H9 (cell line): ENCODE measurements around the gene PCGF3. TPM values are rescaled to one million over a fixed set of nuclear protein-coding genes. Genes with fewer than 3 reads are reported as not detected.

Source experiments
- DNase-seq: peaks from one replicate; pipeline ENCODE4 v3.0.0-alpha.2; 2017
- H2AFZ ChIP-seq: one replicate; pipeline ENCODE4 v1.6.1; 2013; ENCODE audit warnings: mild to moderate bottlenecking, low read length, control low read depth, moderate library complexity
- H2AK5ac ChIP-seq: 2 replicates; pipeline ENCODE4 v1.6.1; 2013; ENCODE audit warnings: low read length, control low read depth, mixed read lengths; ENCODE audit not compliant: insufficient read length
- H2BK120ac ChIP-seq: one replicate; pipeline ENCODE4 v1.6.1; 2013; ENCODE audit warnings: low read depth, mild to moderate bottlenecking, low read length, control low read depth, inconsistent platforms; ENCODE audit not compliant: poor library complexity, severe bottlenecking
- H2BK12ac ChIP-seq: 2 replicates; pipeline ENCODE4 v1.6.1; 2013; ENCODE audit warnings: low read length, control low read depth, mixed read lengths, low read depth; ENCODE audit not compliant: insufficient read length
- H2BK15ac ChIP-seq: 2 replicates; pipeline ENCODE4 v1.6.1; 2013; ENCODE audit warnings: low read depth, low read length, control low read depth
- H2BK20ac ChIP-seq: one replicate; pipeline ENCODE4 v1.6.1; 2013; ENCODE audit warnings: low read depth, mild to moderate bottlenecking, low read length, control low read depth, inconsistent platforms; ENCODE audit not compliant: poor library complexity, severe bottlenecking
- H2BK5ac ChIP-seq: 2 replicates; pipeline ENCODE4 v1.6.1; 2013; ENCODE audit warnings: low read length, control low read depth, mixed read lengths; ENCODE audit not compliant: insufficient read length
- H3K14ac ChIP-seq: 2 replicates; pipeline ENCODE4 v1.6.1; 2013; ENCODE audit warnings: low read length, control low read depth; ENCODE audit not compliant: insufficient read depth
- H3K18ac ChIP-seq: 2 replicates; pipeline ENCODE4 v1.6.1; 2013; ENCODE audit warnings: low read depth, mild to moderate bottlenecking, mixed read lengths, low read length, control low read depth; ENCODE audit not compliant: insufficient read length
- H3K23ac ChIP-seq: 2 replicates; pipeline ENCODE4 v1.6.1; 2013; ENCODE audit warnings: low read length, control low read depth, mixed read lengths, low read depth; ENCODE audit not compliant: insufficient read length
- H3K23me2 ChIP-seq: 2 replicates; pipeline ENCODE4 v1.6.1; 2013; ENCODE audit warnings: low read depth, mild to moderate bottlenecking, mixed read lengths, low read length, control low read depth; ENCODE audit not compliant: insufficient read length, poor library complexity, severe bottlenecking
- H3K27ac ChIP-seq: 2 replicates; pipeline ENCODE4 v1.5.1; 2013; ENCODE audit warnings: low read length, control low read depth, mixed read lengths, low read depth; ENCODE audit not compliant: insufficient read length
- H3K27me3 ChIP-seq: 2 replicates; pipeline ENCODE4 v1.6.1; 2013; ENCODE audit warnings: low read length, control low read depth, inconsistent platforms; ENCODE audit not compliant: insufficient read depth
- H3K4ac ChIP-seq: 2 replicates; pipeline ENCODE4 v1.6.1; 2013; ENCODE audit warnings: low read depth, mild to moderate bottlenecking, control low read depth, inconsistent platforms, low read length, moderate library complexity
- H3K4me1 ChIP-seq: 2 replicates; pipeline ENCODE4 v1.6.1; 2013; ENCODE audit warnings: low read length, control low read depth, inconsistent platforms; ENCODE audit not compliant: insufficient read depth
- H3K4me2 ChIP-seq: 2 replicates; pipeline ENCODE4 v1.6.1; 2013; ENCODE audit warnings: low read length, control low read depth, mixed read lengths; ENCODE audit not compliant: insufficient read length, insufficient read depth
- H3K56ac ChIP-seq: 2 replicates; pipeline ENCODE4 v1.6.1; 2013; ENCODE audit warnings: low read depth, mild to moderate bottlenecking, mixed read lengths, low read length, control low read depth; ENCODE audit not compliant: insufficient read length
- H3K79me1 ChIP-seq: 2 replicates; pipeline ENCODE4 v1.6.1; 2013; ENCODE audit warnings: low read depth, mild to moderate bottlenecking, moderate library complexity, low read length, control low read depth, inconsistent platforms; ENCODE audit not compliant: insufficient read depth, poor library complexity, severe bottlenecking
- H3K79me2 ChIP-seq: 2 replicates; pipeline ENCODE4 v1.6.1; 2013; ENCODE audit warnings: low read length, control low read depth, inconsistent platforms; ENCODE audit not compliant: insufficient read depth
- H3K9ac ChIP-seq: 2 replicates; pipeline ENCODE4 v1.6.1; 2013; ENCODE audit warnings: low read length, control low read depth, mixed read lengths; ENCODE audit not compliant: insufficient read length; ENCODE audit errors: extremely low read depth
- H3K9me3 ChIP-seq: one replicate; pipeline ENCODE4 v1.6.1; 2013; ENCODE audit warnings: low read depth, low read length, inconsistent platforms; ENCODE audit not compliant: control insufficient read depth
- H3T11ph ChIP-seq: one replicate; pipeline ENCODE4 v1.6.1; 2013; ENCODE audit warnings: mild to moderate bottlenecking, low read length, control low read depth, inconsistent platforms
- H4K20me1 ChIP-seq: one replicate; pipeline ENCODE4 v1.6.1; 2013; ENCODE audit not compliant: control insufficient read depth, insufficient read length, insufficient read depth
- H4K5ac ChIP-seq: 2 replicates; pipeline ENCODE4 v1.6.1; 2013; ENCODE audit warnings: low read depth, mild to moderate bottlenecking, mixed read lengths, low read length, control low read depth; ENCODE audit not compliant: insufficient read length
- H4K8ac ChIP-seq: replicated peaks from 2 replicates; pipeline ENCODE4 v1.6.1; 2013; ENCODE audit warnings: low read length, control low read depth, mixed read lengths, low read depth; ENCODE audit not compliant: insufficient read length
- H4K91ac ChIP-seq: 2 replicates; pipeline ENCODE4 v1.6.1; 2013; ENCODE audit warnings: low read depth, mild to moderate bottlenecking, moderate library complexity, mixed read lengths, low read length, control low read depth; ENCODE audit not compliant: insufficient read length
- H3K27ac Mint-ChIP-seq, 3 experiments: 2 replicates in 2 of 3; 3 replicates in 1 of 3; pipeline ENCODE4 v1.8.0; 2020 to 2021; ENCODE audit warnings: mixed read lengths in 3 of 3, mild to moderate bottlenecking in 1 of 3, moderate library complexity in 1 of 3
- H3K27me3 Mint-ChIP-seq: 2 replicates; pipeline ENCODE4 v1.8.0; 2021; ENCODE audit warnings: low read depth, mild to moderate bottlenecking, moderate library complexity, mixed read lengths
- H3K36me3 Mint-ChIP-seq, 3 experiments: 2 replicates in 2 of 3; 3 replicates in 1 of 3; pipeline ENCODE4 v1.8.0; 2020 to 2021; ENCODE audit warnings: low read depth in 3 of 3, mixed read lengths in 3 of 3; ENCODE audit not compliant: insufficient read depth in 1 of 3
- H3K4me1 Mint-ChIP-seq, 2 experiments: 2 replicates each; pipeline ENCODE4 v1.8.0; 2020; ENCODE audit warnings: mixed read lengths in 2 of 2
- H3K4me3 Mint-ChIP-seq, 2 experiments: 2 replicates in 1 of 2; 3 replicates in 1 of 2; pipeline ENCODE4 v1.8.0; 2020 to 2021; ENCODE audit warnings: mild to moderate bottlenecking in 2 of 2, mixed read lengths in 2 of 2, moderate library complexity in 1 of 2
- H3K9me3 Mint-ChIP-seq, 2 experiments: 2 replicates in 1 of 2; 3 replicates in 1 of 2; pipeline ENCODE4 v1.8.0; 2020; ENCODE audit warnings: mild to moderate bottlenecking in 2 of 2, mixed read lengths in 2 of 2, moderate library complexity in 1 of 2
- CTCF ChIP-seq: fragments of 200-600 bp; sonication (generic); conservative IDR thresholded peaks from 3 replicates; pipeline ENCODE4 v1.8.0; 2021; ENCODE audit warnings: antibody characterized with exemption, mild to moderate bottlenecking
- WGBS: extraction: QIAGEN DNeasy Blood & Tissue Kit; methylation state at CpG from one replicate; pipeline ENCODE4 v1.1.7; 2013; ENCODE audit warnings: missing lambda C conversion rate, low lambda C conversion rate, mixed read lengths; ENCODE audit not compliant: insufficient read length; ENCODE audit errors: extremely low coverage; 5-methylcytosine and 5-hydroxymethylcytosine counted together
- total RNA-seq: library from RNA; stranded (reverse); gene quantifications from 2 replicates; pipeline ENCODE4 v1.2.1, GENCODE V29; 2021

Gene PCGF3
- total RNA-seq, 1 experiment from 2014 or later: 43.1 TPM

DNA sequence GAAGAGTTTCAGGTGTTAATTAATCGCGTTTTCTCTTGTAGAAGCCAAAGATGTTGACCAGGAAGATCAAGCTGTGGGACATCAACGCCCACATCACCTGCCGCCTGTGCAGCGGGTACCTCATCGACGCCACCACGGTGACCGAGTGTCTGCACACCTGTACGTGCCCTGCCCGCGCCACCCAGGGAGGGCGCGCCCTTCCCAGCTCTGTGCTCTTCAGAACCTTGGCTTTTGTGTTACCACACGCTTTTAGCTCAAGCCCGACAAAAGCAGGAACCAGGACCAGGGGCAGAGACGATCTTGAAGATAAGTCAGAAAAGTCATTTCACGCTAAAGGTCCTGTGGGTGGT lies 28.0 kb downstream of the PCGF3 start:
- Histone ChIP-seq H4K20me1 (peaks cover 2% of the 10 kb centered on the region), H2AK5ac (no peak overlapping the region), H4K8ac (no peak overlapping the region), H3K4me1 (no peaks in the 10 kb centered on the region), H3K9me3 (no peaks in the 10 kb centered on the region), H2BK12ac (no peak overlapping the region), H3K23ac (no peak overlapping the region), H2BK20ac (no peak overlapping the region), H3K56ac (no peak overlapping the region), H4K5ac (no peak overlapping the region), H3K4me2 (no peak overlapping the region), H3K18ac (no peak overlapping the region), H3K14ac (no peak overlapping the region), H3K4ac (no peak overlapping the region), H3K79me1 (no peaks in the 10 kb centered on the region), H3K23me2 (no peaks in the 10 kb centered on the region), H3K9ac (no peak overlapping the region), H3K79me2 (peaks cover 2% of the 10 kb centered on the region; the same call in 1 of the 2 replicates), H2BK15ac (no peak overlapping the region), H4K91ac (no peak overlapping the region), H2BK120ac (no peak overlapping the region), H3T11ph (no peak overlapping the region), H3K27me3 (no peaks in the 10 kb centered on the region), H2BK5ac (no peak overlapping the region), H3K27ac (no peak overlapping the region), H2AFZ (no peak overlapping the region)
- no peak overlapping the region for H3K27ac Mint-ChIP-seq
- no peaks in the 10 kb centered on the region for H3K4me1 Mint-ChIP-seq
- DNase-seq: no peak
- no peaks in the 10 kb centered on the region for H3K27me3 Mint-ChIP-seq
- no peak overlapping the region for H3K4me3 Mint-ChIP-seq
- TF ChIP-seq CTCF: no peak
- no CpG with 5 or more reads among the region's 18 CpGs for WGBS
- H3K9me3 Mint-ChIP-seq: no peaks in the 10 kb centered on the region
- H3K36me3 Mint-ChIP-seq: peaks cover 31 to 60% (median 56%) of the 10 kb centered on the region in 3 experiments
